HG03378 (cell line): ENCODE results near the gene MAPT.

Experiments
- ATAC-seq: cut with Tn5 transposase; IDR thresholded peaks from one replicate; pipeline ENCODE4 v1.9.1; 2021; ENCODE audit warnings: mild to moderate bottlenecking, moderate library complexity; ENCODE audit not compliant: unreplicated experiment

The MAPT gene

DNA sequence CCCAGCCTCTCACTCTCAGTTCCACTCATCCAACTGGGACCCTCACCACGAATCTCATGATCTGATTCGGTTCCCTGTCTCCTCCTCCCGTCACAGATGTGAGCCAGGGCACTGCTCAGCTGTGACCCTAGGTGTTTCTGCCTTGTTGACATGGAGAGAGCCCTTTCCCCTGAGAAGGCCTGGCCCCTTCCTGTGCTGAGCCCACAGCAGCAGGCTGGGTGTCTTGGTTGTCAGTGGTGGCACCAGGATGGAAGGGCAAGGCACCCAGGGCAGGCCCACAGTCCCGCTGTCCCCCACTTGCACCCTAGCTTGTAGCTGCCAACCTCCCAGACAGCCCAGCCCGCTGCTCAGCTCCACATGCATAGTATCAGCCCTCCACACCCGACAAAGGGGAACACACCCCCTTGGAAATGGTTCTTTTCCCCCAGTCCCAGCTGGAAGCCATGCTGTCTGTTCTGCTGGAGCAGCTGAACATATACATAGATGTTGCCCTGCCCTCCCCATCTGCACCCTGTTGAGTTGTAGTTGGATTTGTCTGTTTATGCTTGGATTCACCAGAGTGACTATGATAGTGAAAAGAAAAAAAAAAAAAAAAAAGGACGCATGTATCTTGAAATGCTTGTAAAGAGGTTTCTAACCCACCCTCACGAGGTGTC, 131.3 kb downstream of the MAPT start:
- no peak for ATAC-seq

DNA sequence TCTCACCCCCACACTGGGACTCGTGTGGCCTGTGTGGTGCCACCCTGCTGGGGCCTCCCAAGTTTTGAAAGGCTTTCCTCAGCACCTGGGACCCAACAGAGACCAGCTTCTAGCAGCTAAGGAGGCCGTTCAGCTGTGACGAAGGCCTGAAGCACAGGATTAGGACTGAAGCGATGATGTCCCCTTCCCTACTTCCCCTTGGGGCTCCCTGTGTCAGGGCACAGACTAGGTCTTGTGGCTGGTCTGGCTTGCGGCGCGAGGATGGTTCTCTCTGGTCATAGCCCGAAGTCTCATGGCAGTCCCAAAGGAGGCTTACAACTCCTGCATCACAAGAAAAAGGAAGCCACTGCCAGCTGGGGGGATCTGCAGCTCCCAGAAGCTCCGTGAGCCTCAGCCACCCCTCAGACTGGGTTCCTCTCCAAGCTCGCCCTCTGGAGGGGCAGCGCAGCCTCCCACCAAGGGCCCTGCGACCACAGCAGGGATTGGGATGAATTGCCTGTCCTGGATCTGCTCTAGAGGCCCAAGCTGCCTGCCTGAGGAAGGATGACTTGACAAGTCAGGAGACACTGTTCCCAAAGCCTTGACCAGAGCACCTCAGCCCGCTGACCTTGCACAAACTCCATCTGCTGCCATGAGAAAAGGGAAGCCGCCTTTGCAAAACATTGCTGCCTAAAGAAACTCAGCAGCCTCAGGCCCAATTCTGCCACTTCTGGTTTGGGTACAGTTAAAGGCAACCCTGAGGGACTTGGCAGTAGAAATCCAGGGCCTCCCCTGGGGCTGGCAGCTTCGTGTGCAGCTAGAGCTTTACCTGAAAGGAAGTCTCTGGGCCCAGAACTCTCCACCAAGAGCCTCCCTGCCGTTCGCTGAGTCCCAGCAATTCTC, 132.1 kb downstream of the MAPT start:
- ATAC-seq, result no peak

DNA sequence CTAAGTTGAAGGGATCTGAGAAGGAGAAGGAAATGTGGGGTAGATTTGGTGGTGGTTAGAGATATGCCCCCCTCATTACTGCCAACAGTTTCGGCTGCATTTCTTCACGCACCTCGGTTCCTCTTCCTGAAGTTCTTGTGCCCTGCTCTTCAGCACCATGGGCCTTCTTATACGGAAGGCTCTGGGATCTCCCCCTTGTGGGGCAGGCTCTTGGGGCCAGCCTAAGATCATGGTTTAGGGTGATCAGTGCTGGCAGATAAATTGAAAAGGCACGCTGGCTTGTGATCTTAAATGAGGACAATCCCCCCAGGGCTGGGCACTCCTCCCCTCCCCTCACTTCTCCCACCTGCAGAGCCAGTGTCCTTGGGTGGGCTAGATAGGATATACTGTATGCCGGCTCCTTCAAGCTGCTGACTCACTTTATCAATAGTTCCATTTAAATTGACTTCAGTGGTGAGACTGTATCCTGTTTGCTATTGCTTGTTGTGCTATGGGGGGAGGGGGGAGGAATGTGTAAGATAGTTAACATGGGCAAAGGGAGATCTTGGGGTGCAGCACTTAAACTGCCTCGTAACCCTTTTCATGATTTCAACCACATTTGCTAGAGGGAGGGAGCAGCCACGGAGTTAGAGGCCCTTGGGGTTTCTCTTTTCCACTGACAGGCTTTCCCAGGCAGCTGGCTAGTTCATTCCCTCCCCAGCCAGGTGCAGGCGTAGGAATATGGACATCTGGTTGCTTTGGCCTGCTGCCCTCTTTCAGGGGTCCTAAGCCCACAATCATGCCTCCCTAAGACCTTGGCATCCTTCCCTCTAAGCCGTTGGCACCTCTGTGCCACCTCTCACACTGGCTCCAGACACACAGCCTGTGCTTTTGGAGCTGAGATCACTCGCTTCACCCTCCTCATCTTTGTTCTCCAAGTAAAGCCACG, 133.0 kb downstream of the MAPT start:
- ATAC-seq, result no peak

DNA sequence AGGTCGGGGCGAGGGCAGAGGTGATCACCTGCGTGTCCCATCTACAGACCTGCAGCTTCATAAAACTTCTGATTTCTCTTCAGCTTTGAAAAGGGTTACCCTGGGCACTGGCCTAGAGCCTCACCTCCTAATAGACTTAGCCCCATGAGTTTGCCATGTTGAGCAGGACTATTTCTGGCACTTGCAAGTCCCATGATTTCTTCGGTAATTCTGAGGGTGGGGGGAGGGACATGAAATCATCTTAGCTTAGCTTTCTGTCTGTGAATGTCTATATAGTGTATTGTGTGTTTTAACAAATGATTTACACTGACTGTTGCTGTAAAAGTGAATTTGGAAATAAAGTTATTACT, 133.6 kb downstream of the MAPT start:
- ATAC-seq, result no peak

DNA sequence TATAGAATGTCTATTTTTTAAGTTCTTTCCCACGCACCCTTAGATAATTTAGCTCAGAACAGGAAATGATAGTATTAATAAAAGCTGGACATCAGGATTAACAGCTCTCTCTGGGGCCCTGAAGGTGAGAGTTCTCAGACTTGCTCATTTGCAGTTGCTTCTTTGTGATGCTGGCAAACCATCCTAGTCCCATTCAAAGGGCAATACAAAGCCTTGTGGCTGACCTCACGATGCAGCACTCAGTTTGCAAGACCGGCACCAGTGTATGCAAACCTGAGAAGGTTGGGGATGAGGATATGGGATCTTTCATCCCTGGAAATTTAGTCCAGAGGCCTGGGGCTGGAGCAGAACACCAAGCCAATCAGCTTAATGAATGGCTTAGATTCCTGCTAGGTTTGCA, 134.0 kb downstream of the MAPT start:
- ATAC-seq, result no peak

DNA sequence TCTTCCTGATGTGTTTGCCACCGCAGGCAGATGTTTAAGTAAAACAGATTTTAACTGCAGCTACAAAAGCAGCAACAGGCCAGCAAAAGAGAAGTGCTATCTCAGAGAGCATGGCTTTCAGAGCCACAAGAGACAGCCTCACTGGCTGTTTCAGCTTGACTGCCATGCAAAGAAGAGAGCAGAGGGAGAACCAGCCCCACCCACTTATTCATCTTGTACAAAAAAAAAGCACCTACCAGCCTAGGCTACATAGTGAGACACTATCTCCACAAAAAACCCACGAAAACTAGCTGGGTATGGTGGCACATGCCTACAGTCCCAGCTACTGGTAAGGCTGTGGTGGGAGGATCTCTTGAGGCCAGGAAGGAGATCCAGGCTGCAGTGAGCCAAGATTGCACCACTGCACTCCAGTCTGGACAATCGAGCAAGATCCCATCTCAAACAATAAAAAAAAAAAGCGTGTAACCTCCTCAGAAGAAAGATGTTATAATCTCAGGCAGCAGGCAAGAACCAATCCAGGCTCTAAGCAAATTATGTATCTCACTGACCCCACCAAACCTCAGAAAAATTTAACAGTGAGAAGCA, 134.7 kb downstream of the MAPT start:
- ATAC-seq, result no peak

DNA sequence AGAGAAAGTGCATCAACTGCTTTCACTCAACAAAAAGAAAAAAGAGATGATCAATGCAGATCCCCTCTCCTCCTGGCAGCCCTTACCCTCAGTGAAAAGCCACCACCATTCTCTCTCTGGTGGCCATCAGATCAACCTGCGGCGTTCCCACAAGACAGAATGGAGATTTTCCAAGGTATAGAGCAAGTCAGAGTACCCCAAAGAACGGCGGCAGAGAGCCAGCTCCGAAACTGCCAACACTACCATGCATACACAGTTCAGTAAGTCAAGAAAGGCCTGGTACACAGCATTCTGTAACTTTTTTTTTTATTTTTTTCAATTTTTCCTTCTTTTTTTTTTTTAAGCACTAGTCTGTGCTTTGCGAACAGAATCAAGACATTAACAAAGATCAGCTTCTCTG, 135.3 kb downstream of the MAPT start:
- ATAC-seq, result no peak

DNA sequence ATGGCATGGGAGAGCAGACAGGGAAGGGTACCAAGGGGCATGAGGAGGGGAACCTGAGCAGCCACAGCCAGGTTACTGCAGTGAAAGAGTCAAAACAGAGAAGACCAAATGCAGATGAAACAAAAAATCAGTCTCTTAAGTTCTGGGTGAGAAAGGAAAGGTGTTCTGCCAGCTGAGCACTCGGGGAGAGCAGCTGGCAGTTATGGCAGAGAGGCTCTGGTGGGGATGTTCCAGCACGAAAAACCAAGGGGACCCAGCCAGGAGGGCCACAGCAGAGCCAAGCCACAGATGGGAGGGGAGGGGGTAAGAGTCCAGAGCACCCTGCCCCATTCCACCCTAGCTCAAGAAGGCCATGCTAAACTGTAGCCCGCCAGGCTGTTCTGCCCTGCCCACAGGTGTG, 136.4 kb downstream of the MAPT start:
- ATAC-seq, result no peak

DNA sequence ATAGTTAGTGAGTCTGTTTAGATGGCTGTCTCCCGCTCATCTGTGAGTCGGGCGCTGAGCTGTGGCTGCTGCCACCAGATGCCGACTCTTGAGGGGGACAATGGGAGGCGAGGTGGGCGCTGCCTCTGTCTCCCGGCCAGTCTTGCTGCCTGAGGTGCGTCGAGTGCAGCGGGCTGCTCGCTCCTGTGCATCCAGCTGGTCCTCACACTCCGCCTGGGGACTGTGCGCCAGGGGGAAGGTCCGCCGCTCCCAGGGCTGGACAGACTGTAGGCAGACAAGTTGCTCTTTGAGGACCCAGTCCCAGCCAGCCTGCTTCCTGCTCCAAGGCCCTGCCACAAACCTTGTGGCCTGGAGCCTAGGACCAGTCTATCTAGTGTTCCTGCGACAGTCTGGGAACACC, 137.1 kb downstream of the MAPT start:
- ATAC-seq, result no peak

DNA sequence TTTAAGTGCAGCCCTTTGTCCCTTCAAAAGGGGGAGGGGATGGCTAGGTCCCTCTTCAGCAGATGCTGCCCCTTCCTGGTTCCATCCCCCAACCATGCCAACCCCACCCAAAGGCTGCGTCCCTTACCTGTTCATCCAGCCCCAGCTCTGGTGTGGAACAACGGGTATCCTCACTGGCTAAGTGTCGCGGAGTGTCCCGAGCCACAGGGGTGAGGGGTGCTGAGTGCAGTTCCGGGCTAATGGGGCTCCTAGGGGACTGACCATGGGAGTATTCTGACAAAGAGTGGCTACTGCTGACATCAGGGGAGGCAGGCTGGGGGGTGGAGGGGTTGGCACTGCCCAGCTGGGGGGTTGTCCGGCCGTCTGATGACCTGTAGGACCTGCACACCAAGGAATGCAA, 137.6 kb downstream of the MAPT start:
- no peak for ATAC-seq

DNA sequence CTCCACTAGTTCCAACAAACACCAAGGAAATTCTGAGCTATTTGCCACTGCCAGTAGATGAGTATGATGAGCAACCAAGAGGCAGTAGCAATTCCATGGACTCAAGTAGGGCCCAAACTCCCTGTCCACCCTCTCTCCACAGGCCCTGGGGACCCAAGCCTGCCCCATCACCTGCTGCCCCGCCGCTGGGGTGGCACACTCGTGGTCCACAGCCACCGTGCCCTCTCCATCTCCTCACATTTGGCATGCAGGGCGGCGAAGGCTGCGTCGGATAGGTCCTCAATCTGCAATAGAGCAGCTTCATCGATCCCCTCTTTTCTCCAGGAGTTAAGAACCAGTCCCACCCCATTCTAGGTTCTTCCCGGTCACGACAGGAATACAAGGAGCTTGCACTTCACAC, 138.6 kb downstream of the MAPT start:
- no peak for ATAC-seq

DNA sequence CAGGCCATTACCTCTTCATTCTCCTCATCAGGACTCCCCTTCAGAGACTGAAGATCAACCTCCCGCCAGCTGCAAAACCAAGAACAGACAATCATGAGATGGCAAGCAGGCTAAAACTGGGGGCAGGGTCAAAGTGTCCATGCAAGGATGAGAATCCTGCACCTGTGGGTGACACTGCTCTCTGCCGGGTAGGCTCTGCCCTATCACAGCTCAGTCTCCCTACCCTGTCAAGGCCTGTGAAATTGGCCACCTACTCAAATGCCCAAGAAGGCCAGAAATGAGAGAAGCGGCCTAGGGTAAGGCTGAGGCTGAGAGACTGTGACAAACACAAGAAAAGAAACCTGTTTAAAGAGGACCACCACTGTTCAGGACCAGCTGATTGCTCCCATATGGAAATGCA, 139.0 kb downstream of the MAPT start:
- no peak for ATAC-seq

DNA sequence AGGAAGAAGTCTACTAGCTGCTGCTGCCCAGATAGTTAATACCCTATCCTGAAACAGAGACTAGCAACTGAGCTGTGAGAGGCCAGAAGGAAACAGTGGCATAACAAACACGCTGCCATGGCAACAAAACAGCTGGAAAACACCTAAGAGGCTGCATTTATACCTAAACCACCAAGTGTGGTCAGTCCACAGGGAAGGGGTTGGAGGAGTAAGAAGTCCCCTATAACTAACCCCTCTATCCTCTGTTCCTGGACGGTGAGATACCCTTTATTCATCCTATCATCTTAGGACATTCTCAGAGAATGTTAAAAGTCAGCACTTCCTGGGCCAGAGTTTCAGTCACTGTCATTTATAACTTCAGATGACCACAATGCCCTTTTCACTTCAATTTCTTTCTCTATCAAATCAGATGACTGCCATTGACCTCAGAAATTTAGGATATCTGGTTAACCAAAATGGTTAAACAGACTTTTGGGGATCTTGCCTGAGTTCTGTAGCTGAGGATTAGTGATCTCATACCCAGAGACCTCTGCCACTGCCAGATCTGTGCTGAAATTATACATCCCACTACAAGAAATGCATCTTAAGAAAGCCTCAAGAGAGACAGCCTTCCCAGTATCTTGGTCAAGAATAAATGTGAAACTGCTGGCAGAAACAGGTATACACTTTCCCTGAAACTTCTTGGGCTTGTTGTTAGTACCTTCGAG, 140.9 kb downstream of the MAPT start:
- ATAC-seq, result no peak

DNA sequence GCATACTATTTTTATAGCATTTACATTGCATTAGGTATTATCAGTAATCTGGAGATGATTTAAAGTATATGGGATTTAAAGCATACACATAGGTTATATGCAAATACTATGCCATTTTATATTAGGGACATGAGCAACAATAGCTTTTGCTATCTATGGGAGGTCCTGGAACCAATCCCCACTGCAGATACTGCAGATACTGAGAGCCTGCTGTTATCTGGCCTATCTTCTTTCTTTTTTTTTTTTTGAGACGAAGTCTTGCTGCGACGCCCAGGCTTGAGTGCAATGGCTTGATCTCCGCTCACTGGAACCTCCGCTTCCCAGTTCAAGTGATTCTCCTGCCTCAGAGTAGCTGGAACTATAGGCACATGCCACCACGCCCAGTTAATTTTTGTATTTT, 142.1 kb downstream of the MAPT start:
- no peak for ATAC-seq

DNA sequence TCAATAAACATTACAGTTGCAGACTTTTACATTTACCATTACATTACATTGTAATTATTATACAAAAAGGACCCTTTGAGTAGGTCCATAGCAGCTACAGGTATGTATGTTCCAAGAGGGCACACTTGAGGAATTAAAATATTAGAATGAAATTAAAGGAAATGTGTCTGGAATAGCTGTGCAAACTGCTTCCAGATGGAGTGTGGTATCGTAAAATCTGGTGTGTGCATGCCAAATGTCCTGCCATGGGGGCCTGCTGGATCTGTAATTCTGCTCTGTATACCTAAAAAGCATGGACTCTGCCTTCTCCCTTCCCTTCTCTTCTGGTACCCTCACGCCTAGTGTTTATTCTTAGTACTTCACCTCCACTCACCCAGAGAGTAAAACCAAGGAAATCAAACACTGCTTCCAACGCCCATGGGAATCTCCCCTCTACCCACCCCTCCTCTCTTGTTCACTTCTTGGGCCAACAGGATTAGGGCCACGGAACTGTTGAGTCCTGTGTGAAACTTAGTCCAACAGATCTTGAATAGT, 143.4 kb downstream of the MAPT start:
- no peak for ATAC-seq

DNA sequence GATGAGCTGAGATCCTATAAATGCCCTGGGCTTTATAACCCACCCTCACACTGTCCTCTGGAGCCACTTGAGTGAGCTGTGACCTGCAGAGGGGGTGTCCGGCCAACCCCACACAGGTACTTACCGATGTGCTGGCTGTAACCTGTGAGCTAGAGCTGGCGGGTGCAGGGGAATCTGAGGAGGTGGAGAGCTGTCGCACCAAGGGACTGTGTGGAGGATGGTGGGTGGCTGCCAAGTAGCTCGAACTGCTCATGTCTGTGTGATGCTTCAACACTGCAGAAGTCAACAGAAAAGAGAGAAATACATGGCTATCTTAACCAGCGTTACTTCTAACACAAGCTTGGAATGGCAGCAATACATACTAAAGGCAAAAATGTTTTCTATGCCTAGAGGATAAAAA, 144.1 kb downstream of the MAPT start:
- no peak for ATAC-seq

DNA sequence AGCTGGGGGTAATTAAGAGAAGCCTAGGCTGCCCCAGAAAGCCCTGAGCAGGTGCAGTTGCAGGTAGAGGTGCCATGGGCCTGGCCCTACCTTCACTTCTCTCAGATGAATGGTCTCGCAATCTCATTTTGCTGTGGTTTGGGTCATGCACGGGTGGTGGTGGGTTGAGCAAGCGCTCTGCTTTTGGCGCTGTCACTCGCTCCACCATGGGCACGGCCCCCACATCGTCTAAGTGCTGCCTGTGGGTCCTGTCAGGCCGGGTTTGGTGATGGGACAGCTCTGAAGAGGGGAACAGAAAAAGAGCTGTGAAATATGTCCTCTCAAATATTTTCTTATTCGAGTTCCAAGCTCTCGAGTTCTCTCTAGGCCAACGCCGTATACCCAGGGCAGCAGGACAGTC, 144.6 kb downstream of the MAPT start:
- ATAC-seq, result no peak

DNA sequence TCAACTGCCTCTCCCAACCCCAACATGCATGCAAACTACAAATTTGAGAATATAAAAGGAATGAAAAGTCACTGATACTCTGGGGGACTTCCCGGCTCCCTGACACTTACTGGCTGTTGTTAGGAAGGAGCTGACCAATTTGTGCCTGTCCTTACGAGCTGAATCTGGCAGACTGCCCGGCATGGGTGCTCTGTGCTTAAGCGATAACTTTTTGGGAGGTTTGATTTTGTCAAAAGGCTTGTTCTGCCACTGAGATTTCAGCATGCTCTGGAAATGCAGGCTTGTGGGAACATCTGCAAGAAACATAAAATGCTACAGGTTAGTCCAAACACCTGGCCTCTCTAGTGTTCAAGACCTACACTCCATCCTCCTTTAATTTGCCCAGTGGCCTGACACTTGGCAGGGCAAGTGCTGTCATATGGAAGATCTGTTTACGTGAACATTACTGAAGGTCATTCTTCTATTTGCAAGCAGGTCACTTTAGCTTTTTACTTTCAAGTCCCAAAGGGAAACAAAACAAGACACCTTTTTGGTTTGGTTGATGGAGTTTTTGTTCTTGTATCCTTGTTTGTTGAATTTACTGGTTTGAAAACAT, 145.3 kb downstream of the MAPT start:
- no peak for ATAC-seq

DNA sequence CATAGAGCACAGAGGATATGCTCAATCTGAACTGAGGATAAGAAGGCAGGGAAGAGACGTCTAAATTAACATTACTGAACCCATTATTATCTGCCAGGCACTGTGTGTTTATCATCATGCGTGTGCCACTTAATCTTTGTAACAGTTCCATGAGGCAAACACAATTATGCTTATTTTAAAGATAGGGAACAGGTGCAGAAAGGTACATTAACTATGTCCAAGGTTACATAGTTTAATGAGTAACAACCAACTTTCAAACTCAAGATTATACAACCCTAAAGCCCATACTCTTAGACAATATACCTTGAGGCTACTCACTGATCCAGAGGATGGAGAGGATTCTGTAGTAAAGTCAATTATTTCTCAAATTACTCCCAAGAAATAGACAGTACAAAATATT, 147.9 kb downstream of the MAPT start:
- no peak for ATAC-seq

DNA sequence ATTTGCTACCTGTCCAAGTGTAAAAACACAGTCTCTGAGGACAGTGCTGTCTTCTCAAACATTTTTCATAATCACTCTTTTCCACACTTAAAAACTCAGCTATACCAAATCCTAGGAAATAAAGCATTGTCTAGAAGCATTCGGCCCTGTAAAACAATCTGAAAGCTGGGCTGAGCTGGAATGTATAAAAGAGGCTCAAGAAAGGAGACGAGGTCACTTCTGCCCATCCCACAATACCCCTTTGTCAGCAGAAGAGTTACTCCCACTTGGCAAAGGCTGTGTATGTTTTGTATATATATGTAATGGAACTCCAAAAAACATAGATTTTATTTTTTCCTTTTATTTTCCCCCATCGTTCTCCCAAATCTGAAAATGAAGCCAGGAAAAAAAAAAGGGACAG, 148.6 kb downstream of the MAPT start:
- ATAC-seq, result no peak
